B cell (primary cell): Measurements from ENCODE around the gene NGEF. TPM values are rescaled to one million over a fixed set of nuclear protein-coding genes. Genes with fewer than 3 reads are reported as not detected.

Experiments
- ATAC-seq: fragments of 200-7000 bp; cut with Tn5 transposase; one replicate; pipeline ENCODE4 v1.10.0; 2021; ENCODE audit warnings: low read depth, mild to moderate bottlenecking, moderate number of reproducible peaks, moderate library complexity
- CTCF ChIA-PET: fragments of 350-600 bp; sonication (Branson Sonifier 250); formaldehyde crosslinking; loops from one replicate; lab custom pipeline; 2021; ENCODE audit warnings: antibody characterized with exemption, inconsistent platforms; lab: Charles Lee
- POLR2A ChIA-PET: fragments of 350-600 bp; sonication (Branson Sonifier 250); formaldehyde crosslinking; loops from one replicate; lab custom pipeline; 2021; ENCODE audit warnings: antibody characterized with exemption; lab: Charles Lee
- DNase-seq: peaks from one replicate; pipeline ENCODE4 v3.0.0; 2013
- H2AFZ ChIP-seq: 2 replicates; pipeline ENCODE4 v1.6.1; 2012; ENCODE audit warnings: mild to moderate bottlenecking, low read depth, low read length; ENCODE audit not compliant: insufficient read depth, poor library complexity, severe bottlenecking
- H3K27ac ChIP-seq, 2 donors: 1 replicate in 1 of 2; 2 replicates in 1 of 2; pipeline ENCODE4 v1.5.1; 2012 to 2013; ENCODE audit warnings: low read length in 2 of 2, mild to moderate bottlenecking in 2 of 2, moderate library complexity in 1 of 2
- H3K27me3 ChIP-seq, 4 experiments: fragments of 200-600 bp in 1 of 4; sonication (generic) in 1 of 4; replicated peaks in 1 of 4; 1 replicate in 2 of 4; 2 replicates in 2 of 4; pipeline versions ENCODE4 v1.6.1 to v1.7.0; 2013 to 2016; ENCODE audit warnings: low read length in 3 of 4, mild to moderate bottlenecking in 2 of 4, mixed read lengths in 1 of 4, moderate library complexity in 1 of 4; ENCODE audit not compliant: insufficient read depth in 4 of 4, control insufficient read depth in 3 of 4; ENCODE audit errors: control extremely low read depth in 1 of 4
- H3K36me3 ChIP-seq, 2 experiments: replicated peaks in 1 of 2; 1 replicate in 1 of 2; 2 replicates in 1 of 2; pipeline versions ENCODE4 v1.6.1 to v1.7.1; 2013; ENCODE audit warnings: low read length in 1 of 2; ENCODE audit not compliant: insufficient read depth in 2 of 2, control insufficient read depth in 1 of 2; ENCODE audit errors: control extremely low read depth in 1 of 2, extremely low read depth in 1 of 2
- H3K4me1 ChIP-seq, 2 donors: fragments of 200-600 bp in 1 of 2; sonication (generic) in 1 of 2; 1 replicate in 1 of 2; 2 replicates in 1 of 2; pipeline versions ENCODE4 v1.5.1 to v1.6.1; 2013 to 2017; ENCODE audit warnings: low read length in 2 of 2; ENCODE audit not compliant: control insufficient read depth in 2 of 2, insufficient read depth in 2 of 2
- H3K4me2 ChIP-seq: replicated peaks from 2 replicates; pipeline ENCODE3; 2012; ENCODE audit warnings: mild to moderate bottlenecking, low read depth, low read length; ENCODE audit not compliant: poor library complexity, severe bottlenecking
- H3K4me3 ChIP-seq, 5 experiments: fragments of 200-600 bp in 1 of 5; sonication (generic) in 1 of 5; 1 replicate in 3 of 5; 2 replicates in 2 of 5; pipeline versions ENCODE4 v1.5.1 to v1.7.0; 2011 to 2016; ENCODE audit warnings: low read length in 4 of 5, mild to moderate bottlenecking in 4 of 5, low read depth in 2 of 5, control low read depth in 1 of 5, moderate library complexity in 1 of 5; ENCODE audit not compliant: insufficient read depth in 1 of 5; ENCODE audit errors: control extremely low read depth in 1 of 5, extremely low read depth in 1 of 5
- H3K79me2 ChIP-seq: fragments of 200-600 bp; sonication (generic); one replicate; pipeline ENCODE4 v1.6.0; 2016; ENCODE audit warnings: low read length; ENCODE audit not compliant: control insufficient read depth, insufficient read depth
- H3K9ac ChIP-seq: fragments of 200-600 bp; sonication (generic); 2 replicates; pipeline ENCODE4 v1.6.1; 2017; ENCODE audit warnings: mild to moderate bottlenecking, low read length, moderate library complexity
- H3K9me3 ChIP-seq, 3 donors: one replicate each; pipeline versions ENCODE4 v1.6.1 to v1.7.1; 2013; ENCODE audit warnings: low read length in 2 of 3; ENCODE audit not compliant: control insufficient read depth in 2 of 3, insufficient read depth in 1 of 3; ENCODE audit errors: control extremely low read depth in 1 of 3
- H4K20me1 ChIP-seq: 2 replicates; pipeline ENCODE4 v1.6.0; 2012; ENCODE audit warnings: mild to moderate bottlenecking, low read length; ENCODE audit not compliant: insufficient read depth, control insufficient read depth, poor library complexity, severe bottlenecking
- H3K27ac Mint-ChIP-seq: one replicate; pipeline ENCODE4 v1.8.0; 2021; ENCODE audit warnings: mixed read lengths
- H3K27me3 Mint-ChIP-seq: one replicate; pipeline ENCODE4 v1.8.0; 2021; ENCODE audit warnings: mixed read lengths
- H3K4me1 Mint-ChIP-seq: one replicate; pipeline ENCODE4 v1.8.0; 2021; ENCODE audit warnings: mixed read lengths
- H3K4me3 Mint-ChIP-seq: one replicate; pipeline ENCODE4 v1.8.0; 2021; ENCODE audit warnings: mixed read lengths
- H3K9me3 Mint-ChIP-seq: one replicate; pipeline ENCODE4 v1.8.0; 2022; ENCODE audit warnings: mixed read lengths; ENCODE audit not compliant: insufficient read depth
- CTCF ChIP-seq: fragments of 200-600 bp; IDR thresholded peaks from one replicate; pipeline ENCODE4 v1.8.0; 2022; ENCODE audit warnings: antibody characterized with exemption, mild to moderate bottlenecking
- EZH2 ChIP-seq: IDR thresholded peaks from 2 replicates; pipeline ENCODE4 v1.6.1; 2012; ENCODE audit warnings: borderline replicate concordance, low read depth, mild to moderate bottlenecking, moderate library complexity, low read length; ENCODE audit not compliant: insufficient read depth, poor library complexity, severe bottlenecking
- WGBS: methylation state at CpG from one replicate; pipeline ENCODE4 v1.1.5; 2013; ENCODE audit warnings: missing lambda C conversion rate; ENCODE audit not compliant: insufficient coverage; 5-methylcytosine and 5-hydroxymethylcytosine counted together
- intact Hi-C: fragments of 100-400 bp; cut with micrococcal nuclease; formaldehyde crosslinking; loops from one replicate; pipeline ENCODE4 v1.10.0; 2022
- polyA plus RNA-seq: library from polyadenylated mRNA; depleted of rRNA; stranded (reverse); fragments of >200 nt; gene quantifications from 2 replicates; pipeline ENCODE4 v1.2.3, GENCODE V29; 2012
- total RNA-seq, 2 donors: library from RNA; stranded (reverse); fragments of 120-200 nt in 1 of 2; gene quantifications; 1 replicate in 1 of 2; 2 replicates in 1 of 2; pipeline versions ENCODE4 v1.2.3 to v1.2.4, GENCODE V29; 2013 to 2022

Gene NGEF
- total and polyA plus RNA-seq, 2 donors (not counting 1 experiment from before 2014, with no cell fraction given): not detected

GRCh38 chr2:232892843-232893242 lies 120.2 kb downstream of the NGEF start:
- H3K4me2 ChIP-seq: no peak overlapping the region
- no peaks in the 10 kb centered on the region for H3K9me3 ChIP-seq
- H3K4me1 ChIP-seq: no peaks in the 10 kb centered on the region
- Mint-ChIP-seq H3K9me3 (no peaks in the 10 kb centered on the region), H3K27ac (no peak overlapping the region), H3K27me3 (peaks cover 27% of the 10 kb centered on the region), H3K4me3 (no peak overlapping the region), H3K4me1 (no peaks in the 10 kb centered on the region)
- H3K27me3 ChIP-seq: peaks cover 0 to 10% (median 0%) of the 10 kb centered on the region in 4 experiments
- H3K79me2 ChIP-seq: no peaks in the 10 kb centered on the region
- H2AFZ ChIP-seq: no peak overlapping the region
- CTCF ChIA-PET: no interaction called here
- WGBS: 92% methylated on average over 20 of the region's 20 CpGs
- POLR2A ChIA-PET: no interaction called here
- ATAC-seq (no peak), DNase-seq (no peak)
- no peaks in the 10 kb centered on the region for H3K36me3 ChIP-seq
- no peak overlapping the region for H3K9ac ChIP-seq
- no peak overlapping the region for H3K27ac ChIP-seq
- intact Hi-C loops: no loop called here
- TF ChIP-seq CTCF (no peak), EZH2 (no peak)
- H4K20me1 ChIP-seq: no peaks in the 10 kb centered on the region
- H3K4me3 ChIP-seq: no peak overlapping the region

- no peak for DNase-seq
- ATAC-seq: no peak
- 91% methylated on average over 13 of the region's 13 CpGs for WGBS
- Histone ChIP-seq H3K4me3 (no peak overlapping the region), H3K27me3 (peaks cover 0 to 10% (median 0%) of the 10 kb centered on the region in 4 experiments), H3K4me1 (no peaks in the 10 kb centered on the region), H3K9ac (no peak overlapping the region), H3K27ac (no peak overlapping the region), H3K36me3 (no peaks in the 10 kb centered on the region), H4K20me1 (no peaks in the 10 kb centered on the region), H3K9me3 (no peaks in the 10 kb centered on the region), H2AFZ (no peak overlapping the region), H3K4me2 (no peak overlapping the region), H3K79me2 (no peaks in the 10 kb centered on the region)
- intact Hi-C loops: no loop called here
- H3K9me3 Mint-ChIP-seq: no peaks in the 10 kb centered on the region
- H3K27ac Mint-ChIP-seq: no peak overlapping the region
- ChIA-PET CTCF (no interaction called here), POLR2A (no interaction called here)
- TF ChIP-seq EZH2 (no peak), CTCF (no peak)
- no peak overlapping the region for H3K4me3 Mint-ChIP-seq
- H3K4me1 Mint-ChIP-seq: no peaks in the 10 kb centered on the region
- H3K27me3 Mint-ChIP-seq: peaks cover 27% of the 10 kb centered on the region
Measured at GRCh38 chr2:232892221-232892620, 120.8 kb downstream of the NGEF start.
